H1 (cell line): ENCODE data around the gene TBC1D16. TPM values are rescaled to one million over a fixed set of nuclear protein-coding genes. Genes with fewer than 3 reads are reported as not detected.

Experiments
- CTCF ChIA-PET: fragments of 300-600 bp; sonication (Branson Sonifier 250); formaldehyde crosslinking; loops from one replicate; lab custom pipeline; 2021; ENCODE audit not compliant: partially characterized antibody; lab: Charles Lee
- POLR2A ChIA-PET: fragments of 300-600 bp; sonication (Branson Sonifier 250); formaldehyde crosslinking; loops from one replicate; lab custom pipeline; 2021; ENCODE audit warnings: inconsistent platforms; ENCODE audit not compliant: partially characterized antibody; lab: Charles Lee
- DNase-seq, 2 experiments: peaks; one replicate each; pipeline versions ENCODE4 v3.0.0 to v3.0.0-alpha.2; 2010 to 2022; ENCODE audit warnings: low spot score in 2 of 2, low read depth in 1 of 2, mixed read lengths in 1 of 2
- FAIRE-seq: peaks from 2 replicates; lab custom pipeline; 2011; peaks lifted over from hg19 to GRCh38; lab: Jason Lieb, UNC
- H2AFZ ChIP-seq: 2 replicates; pipeline ENCODE4 v1.8.1; 2012; ENCODE audit warnings: low read length, inconsistent platforms
- H2AK5ac ChIP-seq: 2 replicates; pipeline ENCODE4 v1.6.1; 2013; ENCODE audit warnings: low read depth, low read length
- H2BK120ac ChIP-seq: replicated peaks from 2 replicates; pipeline ENCODE3; 2013; ENCODE audit warnings: low read depth, low read length, inconsistent platforms
- H2BK12ac ChIP-seq: 2 replicates; pipeline ENCODE4 v1.6.1; 2013; ENCODE audit warnings: low read depth, low read length
- H2BK15ac ChIP-seq: 2 replicates; pipeline ENCODE4 v1.6.1; 2013; ENCODE audit warnings: low read length
- H2BK20ac ChIP-seq: 2 replicates; pipeline ENCODE4 v1.6.1; 2013; ENCODE audit warnings: low read length
- H2BK5ac ChIP-seq: 2 replicates; pipeline ENCODE4 v1.6.1; 2013; ENCODE audit warnings: low read depth, low read length
- H3K14ac ChIP-seq: 2 replicates; pipeline ENCODE4 v1.6.1; 2013; ENCODE audit warnings: inconsistent platforms; ENCODE audit not compliant: insufficient read length
- H3K18ac ChIP-seq: 2 replicates; pipeline ENCODE4 v1.6.1; 2013; ENCODE audit warnings: low read length; ENCODE audit errors: extremely low read depth
- H3K23ac ChIP-seq: 2 replicates; pipeline ENCODE4 v1.6.1; 2013; ENCODE audit warnings: inconsistent platforms; ENCODE audit not compliant: insufficient read length
- H3K23me2 ChIP-seq: 2 replicates; pipeline ENCODE4 v1.6.1; 2013; ENCODE audit warnings: low read depth, low read length
- H3K27ac ChIP-seq: 2 replicates; pipeline ENCODE4 v1.6.1; 2011; ENCODE audit warnings: low read depth, low read length, inconsistent platforms
- H3K27me3 ChIP-seq, 4 experiments: replicated peaks in 1 of 4; 1 replicate in 1 of 4; 2 replicates in 3 of 4; pipeline versions ENCODE4 v1.6.1 to v1.8.1; 2011 to 2013; ENCODE audit warnings: low read length in 3 of 4, mild to moderate bottlenecking in 3 of 4, inconsistent platforms in 2 of 4, mixed read lengths in 2 of 4, moderate library complexity in 1 of 4; ENCODE audit not compliant: control insufficient read depth in 3 of 4, insufficient read depth in 3 of 4; ENCODE audit errors: extremely low read depth in 1 of 4
- H3K36me3 ChIP-seq, 4 experiments: 2 replicates each; pipeline versions ENCODE4 v1.6.1 to v1.8.1; 2011 to 2013; ENCODE audit warnings: mild to moderate bottlenecking in 4 of 4, low read length in 3 of 4, moderate library complexity in 2 of 4, control low read depth in 1 of 4, inconsistent platforms in 1 of 4; ENCODE audit not compliant: insufficient read depth in 4 of 4, control insufficient read depth in 2 of 4
- H3K4ac ChIP-seq: replicated peaks from 2 replicates; pipeline ENCODE3; 2013; ENCODE audit warnings: low read length, low read depth, mixed read lengths, inconsistent platforms; ENCODE audit not compliant: insufficient read length
- H3K4me1 ChIP-seq, 4 experiments: replicated peaks in 1 of 4; 1 replicate in 1 of 4; 2 replicates in 3 of 4; pipeline versions ENCODE4 v1.6.1 to v1.8.1; 2011 to 2013; ENCODE audit warnings: low read length in 3 of 4, inconsistent platforms in 2 of 4, mixed read lengths in 1 of 4; ENCODE audit not compliant: insufficient read depth in 4 of 4, control insufficient read depth in 3 of 4
- H3K4me2 ChIP-seq, 2 experiments: 2 replicates each; pipeline versions ENCODE4 v1.6.1 to v1.8.1; 2011 to 2013; ENCODE audit warnings: low read depth in 2 of 2, low read length in 2 of 2, control low read depth in 1 of 2, inconsistent platforms in 1 of 2, mild to moderate bottlenecking in 1 of 2; ENCODE audit not compliant: insufficient read depth in 1 of 2
- H3K4me3 ChIP-seq, 4 experiments: fragments of 200-600, 300-600 bp in 1 of 4; sonication (generic), shearing (Covaris generic), sonication (Bioruptor Twin) in 1 of 4; 2 replicates each; pipeline versions ENCODE4 v1.5.1 to v1.8.1; 2011 to 2016; ENCODE audit warnings: low read length in 4 of 4, low read depth in 3 of 4, control low read depth in 2 of 4, inconsistent platforms in 2 of 4, mild to moderate bottlenecking in 2 of 4, mixed read lengths in 1 of 4, moderate library complexity in 1 of 4; ENCODE audit not compliant: insufficient read depth in 2 of 4; ENCODE audit errors: extremely low read depth in 1 of 4
- H3K56ac ChIP-seq: replicated peaks from 2 replicates; pipeline ENCODE3; 2013; ENCODE audit warnings: low read depth, mild to moderate bottlenecking, mixed read lengths, low read length, inconsistent platforms; ENCODE audit not compliant: insufficient read length
- H3K79me1 ChIP-seq: 2 replicates; pipeline ENCODE4 v1.6.1; 2013; ENCODE audit warnings: low read depth, low read length, control low read depth
- H3K79me2 ChIP-seq, 2 experiments: 2 replicates each; pipeline versions ENCODE4 v1.6.1 to v1.8.1; 2012 to 2013; ENCODE audit warnings: low read length in 2 of 2, mild to moderate bottlenecking in 2 of 2, inconsistent platforms in 1 of 2; ENCODE audit not compliant: insufficient read depth in 2 of 2, control insufficient read depth in 1 of 2
- H3K9ac ChIP-seq, 4 experiments: replicated peaks in 1 of 4; 1 replicate in 1 of 4; 2 replicates in 3 of 4; pipeline versions ENCODE4 v1.6.1 to v1.8.1; 2011 to 2013; ENCODE audit warnings: low read depth in 3 of 4, low read length in 3 of 4, control low read depth in 2 of 4, mild to moderate bottlenecking in 2 of 4, moderate library complexity in 2 of 4, inconsistent platforms in 1 of 4; ENCODE audit errors: extremely low read depth in 1 of 4
- H3K9me3 ChIP-seq, 2 experiments: 2 replicates each; pipeline versions ENCODE4 v1.6.1 to v1.8.1; 2012 to 2013; ENCODE audit warnings: mild to moderate bottlenecking in 2 of 2, moderate library complexity in 2 of 2, control low read depth in 1 of 2, inconsistent platforms in 1 of 2, low read depth in 1 of 2, low read length in 1 of 2, mixed read lengths in 1 of 2; ENCODE audit not compliant: insufficient read depth in 2 of 2
- H4K20me1 ChIP-seq, 2 experiments: replicated peaks in 1 of 2; 2 replicates each; pipeline versions ENCODE3 to v1.8.1; 2011 to 2013; ENCODE audit warnings: inconsistent platforms in 2 of 2, low read length in 2 of 2, mild to moderate bottlenecking in 1 of 2; ENCODE audit not compliant: insufficient read depth in 2 of 2, control insufficient read depth in 1 of 2
- H4K5ac ChIP-seq: 2 replicates; pipeline ENCODE4 v1.6.1; 2013; ENCODE audit warnings: low read length, low read depth, mixed read lengths, inconsistent platforms; ENCODE audit not compliant: insufficient read length
- H4K8ac ChIP-seq: 2 replicates; pipeline ENCODE4 v1.8.0; 2013; ENCODE audit warnings: mild to moderate bottlenecking, moderate library complexity, low read length, inconsistent platforms; ENCODE audit not compliant: insufficient read depth; ENCODE audit errors: extremely low read depth
- H4K91ac ChIP-seq: replicated peaks from 2 replicates; pipeline ENCODE3; 2013; ENCODE audit warnings: low read length, mixed read lengths, inconsistent platforms; ENCODE audit not compliant: insufficient read length
- GTF2F1 ChIP-seq: IDR thresholded peaks from 2 replicates; pipeline ENCODE4 v1.6.1; 2012; ENCODE audit warnings: low read depth, low read length, improper control_type of control experiment, borderline replicate concordance
- PHF8 ChIP-seq: fragments of 200-600 bp; sonication (generic); conservative IDR thresholded peaks from 2 replicates; pipeline ENCODE4 v1.7.1; 2012; ENCODE audit warnings: low read depth, mild to moderate bottlenecking, inconsistent platforms, low read length, moderate library complexity
- SIX5 ChIP-seq: IDR thresholded peaks from 2 replicates; pipeline ENCODE4 v1.6.1; 2011; ENCODE audit warnings: mild to moderate bottlenecking, low read depth, low read length
- SP4 ChIP-seq: IDR thresholded peaks from 2 replicates; pipeline ENCODE4 v1.6.1; 2012; ENCODE audit warnings: low read length, inconsistent platforms
- SUZ12 ChIP-seq: fragments of 200-600 bp; sonication (generic); IDR thresholded peaks from 2 replicates; pipeline ENCODE4 v1.6.1; 2012; ENCODE audit warnings: mild to moderate bottlenecking, inconsistent platforms, low read length, moderate library complexity, mixed read lengths
- TCF12 ChIP-seq: IDR thresholded peaks from 2 replicates; pipeline ENCODE4 v1.6.1; 2011; ENCODE audit warnings: low read depth, mild to moderate bottlenecking, low read length
- YY1 ChIP-seq: IDR thresholded peaks from 2 replicates; pipeline ENCODE4 v1.6.1; 2011; ENCODE audit warnings: low read depth, mild to moderate bottlenecking, low read length
- WGBS, 2 experiments: shearing (Covaris generic) in 1 of 2; methylation state at CpG; one replicate each; pipeline versions ENCODE4 v1.1.6 to v1.1.7; 2013 to 2015; ENCODE audit warnings: low lambda C conversion rate in 2 of 2, mixed read lengths in 2 of 2, inconsistent platforms in 1 of 2, low coverage in 1 of 2, missing lambda C conversion rate in 1 of 2; ENCODE audit not compliant: insufficient replicate concordance in 2 of 2, insufficient coverage in 1 of 2, insufficient read length in 1 of 2; ENCODE audit errors: extremely low coverage in 1 of 2, missing lambda C conversion rate in 1 of 2; 5-methylcytosine and 5-hydroxymethylcytosine counted together
- polyA plus RNA-seq, 7 experiments: library from polyadenylated mRNA; depleted of rRNA in 3 of 7; stranded (reverse) in 5 of 7; unstranded in 2 of 7; fragments of >200 nt in 5 of 7; fragments of 200-250 nt in 2 of 7; gene quantifications; 1 replicate in 5 of 7; 2 replicates in 1 of 7; 4 replicates in 1 of 7; pipeline versions ENCODE4 v1.2.1 to v1.2.3, GENCODE V29; 2011 to 2013; ENCODE audit warnings: missing spikeins in 2 of 7, mixed read lengths in 2 of 7
- total RNA-seq: library from RNA; stranded (reverse); fragmentation: NEBNext Ultra II Directional; extraction: Animal tissue kit (Norgen Biotek cat#: 25700); gene quantifications from 2 replicates; pipeline ENCODE4 v1.2.1, GENCODE V29; 2021

The TBC1D16 gene
- total and polyA plus RNA-seq, 2 of the 8 experiments (the other 6 are each of a cell fraction or from before 2014, with no cell fraction given), result 21.1 to 109 TPM

DNA sequence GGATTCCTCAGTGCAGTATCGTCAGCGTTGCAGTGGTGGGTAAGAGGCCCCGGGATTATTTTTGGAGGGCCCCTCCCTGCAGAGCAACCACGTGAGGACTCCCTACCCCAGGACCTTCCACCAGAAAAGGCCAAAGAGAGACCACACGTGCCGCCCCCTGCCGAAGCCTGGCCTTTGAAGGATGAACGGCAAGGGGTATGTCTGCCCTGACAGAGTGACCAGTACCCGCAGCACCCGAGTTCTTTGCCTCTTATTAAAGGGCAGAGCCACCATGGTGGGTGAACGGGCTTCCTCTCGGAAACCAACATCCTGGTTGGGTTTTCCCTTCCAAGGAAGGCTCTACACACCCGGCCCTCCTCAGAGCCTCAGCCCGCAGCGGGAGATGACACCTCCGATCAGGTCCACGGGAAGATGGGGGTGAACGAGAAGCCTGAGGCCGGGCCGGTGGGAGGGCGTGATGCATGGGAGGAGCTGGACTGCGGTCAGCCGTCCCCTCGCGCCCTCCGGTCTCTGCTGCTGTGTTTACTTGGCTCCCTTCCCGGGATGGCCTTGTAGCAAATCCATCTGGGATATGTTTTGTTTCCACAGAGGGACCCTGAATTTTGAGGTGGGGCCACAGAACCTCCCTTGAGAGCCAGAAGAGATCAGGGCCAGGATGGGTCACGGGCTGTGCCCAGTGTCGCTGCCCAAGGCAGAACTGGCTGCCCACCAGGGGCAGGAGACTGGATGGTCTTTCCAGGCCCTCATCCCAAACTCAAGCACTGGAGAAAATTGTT lies 49.1 kb downstream of the TBC1D16 start:
- peaks cover 12 to 14% of the 10 kb centered on the region in 2 experiments for H4K20me1 ChIP-seq
- WGBS, 2 experiments, result 89% methylated on average over 28 of the region's 29 CpGs; no CpG with 5 or more reads in 1 of the 2 experiments
- H3K56ac ChIP-seq, result no peak overlapping the region
- TF ChIP-seq PHF8 (no peak), TCF12 (no peak), SIX5 (no peak), SUZ12 (no peak), GTF2F1 (no peak), SP4 (no peak), YY1 (no peak)
- TF ChIP-seq, all 59 proteins: peak for 0
- H3K14ac ChIP-seq, result no peak overlapping the region
- H3K4me3 ChIP-seq, result no peak overlapping the region
- no peak overlapping the region for H2BK12ac ChIP-seq
- peaks cover 17% of the 10 kb centered on the region for H3K79me1 ChIP-seq
- DNase-seq (no peak), FAIRE-seq (no peak)
- peaks cover 0 to 2% (median 0%) of the 10 kb centered on the region in 4 experiments; a peak in 3 of 7 replicates for H3K27me3 ChIP-seq
- CTCF ChIA-PET, result interaction anchor here (1.0 to 5.2 kb wide), 8 partner anchors 11 to 240 kb away, joined by 3 to 29 read pairs (median 4); no protein-coding TSS in a partner anchor
- H3K9ac ChIP-seq, result no peak overlapping the region
- no peak overlapping the region for H2BK15ac ChIP-seq
- no peaks in the 10 kb centered on the region for H3K23me2 ChIP-seq
- no peak overlapping the region for H4K8ac ChIP-seq
- no peaks in the 10 kb centered on the region for H3K9me3 ChIP-seq
- H3K4me1 ChIP-seq, result peaks cover 5 to 19% (median 12%) of the 10 kb centered on the region in 4 experiments
- no peak overlapping the region for H3K27ac ChIP-seq
- H3K36me3 ChIP-seq, result peaks cover 0 to 2% (median 0%) of the 10 kb centered on the region in 4 experiments; a peak in 1 of 8 replicates
- no peak overlapping the region for H3K4me2 ChIP-seq
- H4K91ac ChIP-seq, result no peak overlapping the region
- no peak overlapping the region for H2BK120ac ChIP-seq
- no peak overlapping the region for H2AFZ ChIP-seq
- H3K79me2 ChIP-seq, result peaks cover 0 to 26% of the 10 kb centered on the region in 2 experiments; a peak in 1 of 4 replicates
- no peak overlapping the region for H2AK5ac ChIP-seq
- H3K23ac ChIP-seq, result no peak overlapping the region
- H2BK5ac ChIP-seq, result no peak overlapping the region
- POLR2A ChIA-PET, result interaction anchor here (0.6 kb wide), 1 partner anchor 11 kb away, joined by 3 read pairs; no protein-coding TSS in a partner anchor
- H4K5ac ChIP-seq, result no peak overlapping the region
- no peak overlapping the region for H3K4ac ChIP-seq
- no peak overlapping the region for H3K18ac ChIP-seq
- H2BK20ac ChIP-seq, result no peak overlapping the region
